ENCODE measurements around the gene LAMB1.

DNA sequence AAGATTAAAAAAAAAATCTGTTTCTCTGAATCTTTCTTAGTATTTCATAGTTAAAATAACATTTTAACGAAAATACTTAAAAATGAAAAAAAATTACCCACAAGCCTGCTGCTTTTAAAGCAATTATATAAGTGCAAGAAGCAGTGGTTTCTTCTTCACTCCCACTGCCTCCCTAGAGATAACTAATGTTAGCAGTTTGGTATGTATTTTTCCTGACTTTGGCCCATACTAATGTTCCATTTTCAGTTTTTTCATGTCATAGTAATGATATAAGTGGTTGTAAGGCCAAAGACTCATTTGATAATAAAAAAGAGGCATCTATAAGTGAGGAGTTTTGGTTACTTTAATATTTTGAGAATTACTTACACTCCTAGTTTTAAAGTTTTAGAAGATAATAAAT, 24.3 kb upstream of the LAMB1 start:
- TF ChIP-seq, protein P1, sequence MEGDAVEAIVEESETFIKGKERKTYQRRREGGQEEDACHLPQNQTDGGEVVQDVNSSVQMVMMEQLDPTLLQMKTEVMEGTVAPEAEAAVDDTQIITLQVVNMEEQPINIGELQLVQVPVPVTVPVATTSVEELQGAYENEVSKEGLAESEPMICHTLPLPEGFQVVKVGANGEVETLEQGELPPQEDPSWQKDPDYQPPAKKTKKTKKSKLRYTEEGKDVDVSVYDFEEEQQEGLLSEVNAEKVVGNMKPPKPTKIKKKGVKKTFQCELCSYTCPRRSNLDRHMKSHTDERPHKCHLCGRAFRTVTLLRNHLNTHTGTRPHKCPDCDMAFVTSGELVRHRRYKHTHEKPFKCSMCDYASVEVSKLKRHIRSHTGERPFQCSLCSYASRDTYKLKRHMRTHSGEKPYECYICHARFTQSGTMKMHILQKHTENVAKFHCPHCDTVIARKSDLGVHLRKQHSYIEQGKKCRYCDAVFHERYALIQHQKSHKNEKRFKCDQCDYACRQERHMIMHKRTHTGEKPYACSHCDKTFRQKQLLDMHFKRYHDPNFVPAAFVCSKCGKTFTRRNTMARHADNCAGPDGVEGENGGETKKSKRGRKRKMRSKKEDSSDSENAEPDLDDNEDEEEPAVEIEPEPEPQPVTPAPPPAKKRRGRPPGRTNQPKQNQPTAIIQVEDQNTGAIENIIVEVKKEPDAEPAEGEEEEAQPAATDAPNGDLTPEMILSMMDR (IDR thresholded peaks at IDR 0.05; ENCODE audit: low read depth, low read length) = no peak
- no peak for TF ChIP-seq EZH2phosphoT487 (IDR thresholded peaks at IDR 0.05; ENCODE audit: low read depth)

Data from OCI-LY3 (cell line).